KOPT-K1 (cell line): Measurements from ENCODE around the gene CACTIN.

Source experiments
- H3K27ac ChIP-seq: fragments of 200-600 bp; sonication (generic); 2 replicates; pipeline ENCODE4 v1.5.1; 2016; ENCODE audit warnings: antibody characterized with exemption, mild to moderate bottlenecking, low read depth, low read length; ENCODE audit not compliant: poor library complexity, severe bottlenecking
- H3K36me3 ChIP-seq: fragments of 200-600 bp; sonication (generic); 2 replicates; pipeline ENCODE4 v1.5.1; 2017; ENCODE audit warnings: antibody characterized with exemption, mild to moderate bottlenecking, low read length, moderate library complexity; ENCODE audit not compliant: insufficient read depth
- H3K9me3 ChIP-seq: fragments of 200-600 bp; sonication (generic); 2 replicates; pipeline ENCODE4 v1.5.1; 2017; ENCODE audit warnings: antibody characterized with exemption, low read length, mild to moderate bottlenecking; ENCODE audit not compliant: insufficient read depth, poor library complexity, severe bottlenecking

The CACTIN gene

GRCh38 chr19:3626473-3627350, at the start of gene CACTIN:
Gene CACTIN, minus strand, starts transcription at chr19:3626790. Its CDS starts 28 bp downstream, at chr19:3626762.
- peak within 1 kb of the TSS; percentile 89 for H3K27ac ChIP-seq
- peaks cover 20% of the 10 kb centered on the region for H3K36me3 ChIP-seq
- no peaks in the 10 kb centered on the region for H3K9me3 ChIP-seq

- H3K9me3 ChIP-seq, result no peaks in the 10 kb centered on the region
- no peaks in the 10 kb centered on the region for H3K36me3 ChIP-seq
- H3K27ac ChIP-seq, result no peak overlapping the region
These were observed 48.4 kb upstream of the CACTIN start for GRCh38 chr19:3674784-3675543.

GRCh38 chr19:3673506-3674439, 47.2 kb upstream of the CACTIN start:
- Histone ChIP-seq H3K27ac (no peak overlapping the region), H3K36me3 (no peaks in the 10 kb centered on the region), H3K9me3 (no peaks in the 10 kb centered on the region)

- no peak overlapping the region for H3K27ac ChIP-seq
- no peaks in the 10 kb centered on the region for H3K9me3 ChIP-seq
- no peaks in the 10 kb centered on the region for H3K36me3 ChIP-seq
These were observed 46.4 kb upstream of the CACTIN start for GRCh38 chr19:3672993-3673392.

- Histone ChIP-seq H3K36me3 (no peaks in the 10 kb centered on the region), H3K9me3 (no peaks in the 10 kb centered on the region), H3K27ac (no peak overlapping the region)
These were observed 46.0 kb upstream of the CACTIN start for GRCh38 chr19:3672575-3672948.

GRCh38 chr19:3671680-3672574, 45.3 kb upstream of the CACTIN start:
- H3K27ac ChIP-seq, result no peak overlapping the region

GRCh38 chr19:3670796-3671679, 44.4 kb upstream of the CACTIN start:
- Histone ChIP-seq H3K27ac (no peak overlapping the region), H3K9me3 (no peaks in the 10 kb centered on the region), H3K36me3 (no peaks in the 10 kb centered on the region)

More at GRCh38 chr19:3671680-3672574, 45.3 kb upstream of the CACTIN start:
- Histone ChIP-seq H3K9me3 (no peaks in the 10 kb centered on the region), H3K36me3 (no peaks in the 10 kb centered on the region)

GRCh38 chr19:3669947-3670795, 43.6 kb upstream of the CACTIN start:
- no peak overlapping the region for H3K27ac ChIP-seq
- H3K9me3 ChIP-seq, result no peaks in the 10 kb centered on the region
- no peaks in the 10 kb centered on the region for H3K36me3 ChIP-seq

GRCh38 chr19:3669082-3669946, 42.7 kb upstream of the CACTIN start:
- Histone ChIP-seq H3K27ac (no peak overlapping the region), H3K36me3 (no peaks in the 10 kb centered on the region), H3K9me3 (no peaks in the 10 kb centered on the region)

GRCh38 chr19:3668331-3669081, 41.9 kb upstream of the CACTIN start:
- Histone ChIP-seq H3K9me3 (no peaks in the 10 kb centered on the region), H3K36me3 (peaks cover 4% of the 10 kb centered on the region; the same call in 1 of the 2 replicates), H3K27ac (no peak overlapping the region)

GRCh38 chr19:3667766-3668165, 41.2 kb upstream of the CACTIN start:
- Histone ChIP-seq H3K27ac (no peak overlapping the region), H3K9me3 (no peaks in the 10 kb centered on the region)

More at GRCh38 chr19:3667766-3668165, 41.2 kb upstream of the CACTIN start:
- peaks cover 4% of the 10 kb centered on the region; the same call in 1 of the 2 replicates for H3K36me3 ChIP-seq
